H9 (cell line): ENCODE data around the gene KIF21B. TPM values are rescaled to one million over a fixed set of nuclear protein-coding genes. Genes with fewer than 3 reads are reported as not detected.

ENCODE experiments used
- DNase-seq: peaks from one replicate; pipeline ENCODE4 v3.0.0-alpha.2; 2017
- H2AFZ ChIP-seq: one replicate; pipeline ENCODE4 v1.6.1; 2013; ENCODE audit warnings: mild to moderate bottlenecking, low read length, control low read depth, moderate library complexity
- H2AK5ac ChIP-seq: 2 replicates; pipeline ENCODE4 v1.6.1; 2013; ENCODE audit warnings: low read length, control low read depth, mixed read lengths; ENCODE audit not compliant: insufficient read length
- H2BK120ac ChIP-seq: one replicate; pipeline ENCODE4 v1.6.1; 2013; ENCODE audit warnings: low read depth, mild to moderate bottlenecking, low read length, control low read depth, inconsistent platforms; ENCODE audit not compliant: poor library complexity, severe bottlenecking
- H2BK12ac ChIP-seq: 2 replicates; pipeline ENCODE4 v1.6.1; 2013; ENCODE audit warnings: low read length, control low read depth, mixed read lengths, low read depth; ENCODE audit not compliant: insufficient read length
- H2BK15ac ChIP-seq: 2 replicates; pipeline ENCODE4 v1.6.1; 2013; ENCODE audit warnings: low read depth, low read length, control low read depth
- H2BK20ac ChIP-seq: one replicate; pipeline ENCODE4 v1.6.1; 2013; ENCODE audit warnings: low read depth, mild to moderate bottlenecking, low read length, control low read depth, inconsistent platforms; ENCODE audit not compliant: poor library complexity, severe bottlenecking
- H2BK5ac ChIP-seq: 2 replicates; pipeline ENCODE4 v1.6.1; 2013; ENCODE audit warnings: low read length, control low read depth, mixed read lengths; ENCODE audit not compliant: insufficient read length
- H3K14ac ChIP-seq: 2 replicates; pipeline ENCODE4 v1.6.1; 2013; ENCODE audit warnings: low read length, control low read depth; ENCODE audit not compliant: insufficient read depth
- H3K18ac ChIP-seq: 2 replicates; pipeline ENCODE4 v1.6.1; 2013; ENCODE audit warnings: low read depth, mild to moderate bottlenecking, mixed read lengths, low read length, control low read depth; ENCODE audit not compliant: insufficient read length
- H3K23ac ChIP-seq: 2 replicates; pipeline ENCODE4 v1.6.1; 2013; ENCODE audit warnings: low read length, control low read depth, mixed read lengths, low read depth; ENCODE audit not compliant: insufficient read length
- H3K23me2 ChIP-seq: 2 replicates; pipeline ENCODE4 v1.6.1; 2013; ENCODE audit warnings: low read depth, mild to moderate bottlenecking, mixed read lengths, low read length, control low read depth; ENCODE audit not compliant: insufficient read length, poor library complexity, severe bottlenecking
- H3K27ac ChIP-seq: 2 replicates; pipeline ENCODE4 v1.5.1; 2013; ENCODE audit warnings: low read length, control low read depth, mixed read lengths, low read depth; ENCODE audit not compliant: insufficient read length
- H3K27me3 ChIP-seq: 2 replicates; pipeline ENCODE4 v1.6.1; 2013; ENCODE audit warnings: low read length, control low read depth, inconsistent platforms; ENCODE audit not compliant: insufficient read depth
- H3K4ac ChIP-seq: 2 replicates; pipeline ENCODE4 v1.6.1; 2013; ENCODE audit warnings: low read depth, mild to moderate bottlenecking, control low read depth, inconsistent platforms, low read length, moderate library complexity
- H3K4me1 ChIP-seq: 2 replicates; pipeline ENCODE4 v1.6.1; 2013; ENCODE audit warnings: low read length, control low read depth, inconsistent platforms; ENCODE audit not compliant: insufficient read depth
- H3K4me2 ChIP-seq: 2 replicates; pipeline ENCODE4 v1.6.1; 2013; ENCODE audit warnings: low read length, control low read depth, mixed read lengths; ENCODE audit not compliant: insufficient read length, insufficient read depth
- H3K56ac ChIP-seq: 2 replicates; pipeline ENCODE4 v1.6.1; 2013; ENCODE audit warnings: low read depth, mild to moderate bottlenecking, mixed read lengths, low read length, control low read depth; ENCODE audit not compliant: insufficient read length
- H3K79me1 ChIP-seq: 2 replicates; pipeline ENCODE4 v1.6.1; 2013; ENCODE audit warnings: low read depth, mild to moderate bottlenecking, moderate library complexity, low read length, control low read depth, inconsistent platforms; ENCODE audit not compliant: insufficient read depth, poor library complexity, severe bottlenecking
- H3K79me2 ChIP-seq: 2 replicates; pipeline ENCODE4 v1.6.1; 2013; ENCODE audit warnings: low read length, control low read depth, inconsistent platforms; ENCODE audit not compliant: insufficient read depth
- H3K9ac ChIP-seq: 2 replicates; pipeline ENCODE4 v1.6.1; 2013; ENCODE audit warnings: low read length, control low read depth, mixed read lengths; ENCODE audit not compliant: insufficient read length; ENCODE audit errors: extremely low read depth
- H3K9me3 ChIP-seq: one replicate; pipeline ENCODE4 v1.6.1; 2013; ENCODE audit warnings: low read depth, low read length, inconsistent platforms; ENCODE audit not compliant: control insufficient read depth
- H3T11ph ChIP-seq: one replicate; pipeline ENCODE4 v1.6.1; 2013; ENCODE audit warnings: mild to moderate bottlenecking, low read length, control low read depth, inconsistent platforms
- H4K20me1 ChIP-seq: one replicate; pipeline ENCODE4 v1.6.1; 2013; ENCODE audit not compliant: control insufficient read depth, insufficient read length, insufficient read depth
- H4K5ac ChIP-seq: 2 replicates; pipeline ENCODE4 v1.6.1; 2013; ENCODE audit warnings: low read depth, mild to moderate bottlenecking, mixed read lengths, low read length, control low read depth; ENCODE audit not compliant: insufficient read length
- H4K8ac ChIP-seq: replicated peaks from 2 replicates; pipeline ENCODE4 v1.6.1; 2013; ENCODE audit warnings: low read length, control low read depth, mixed read lengths, low read depth; ENCODE audit not compliant: insufficient read length
- H4K91ac ChIP-seq: 2 replicates; pipeline ENCODE4 v1.6.1; 2013; ENCODE audit warnings: low read depth, mild to moderate bottlenecking, moderate library complexity, mixed read lengths, low read length, control low read depth; ENCODE audit not compliant: insufficient read length
- H3K27ac Mint-ChIP-seq, 3 experiments: 2 replicates in 2 of 3; 3 replicates in 1 of 3; pipeline ENCODE4 v1.8.0; 2020 to 2021; ENCODE audit warnings: mixed read lengths in 3 of 3, mild to moderate bottlenecking in 1 of 3, moderate library complexity in 1 of 3
- H3K27me3 Mint-ChIP-seq: 2 replicates; pipeline ENCODE4 v1.8.0; 2021; ENCODE audit warnings: low read depth, mild to moderate bottlenecking, moderate library complexity, mixed read lengths
- H3K36me3 Mint-ChIP-seq, 3 experiments: 2 replicates in 2 of 3; 3 replicates in 1 of 3; pipeline ENCODE4 v1.8.0; 2020 to 2021; ENCODE audit warnings: low read depth in 3 of 3, mixed read lengths in 3 of 3; ENCODE audit not compliant: insufficient read depth in 1 of 3
- H3K4me1 Mint-ChIP-seq, 2 experiments: 2 replicates each; pipeline ENCODE4 v1.8.0; 2020; ENCODE audit warnings: mixed read lengths in 2 of 2
- H3K4me3 Mint-ChIP-seq, 2 experiments: 2 replicates in 1 of 2; 3 replicates in 1 of 2; pipeline ENCODE4 v1.8.0; 2020 to 2021; ENCODE audit warnings: mild to moderate bottlenecking in 2 of 2, mixed read lengths in 2 of 2, moderate library complexity in 1 of 2
- H3K9me3 Mint-ChIP-seq, 2 experiments: 2 replicates in 1 of 2; 3 replicates in 1 of 2; pipeline ENCODE4 v1.8.0; 2020; ENCODE audit warnings: mild to moderate bottlenecking in 2 of 2, mixed read lengths in 2 of 2, moderate library complexity in 1 of 2
- CTCF ChIP-seq: fragments of 200-600 bp; sonication (generic); conservative IDR thresholded peaks from 3 replicates; pipeline ENCODE4 v1.8.0; 2021; ENCODE audit warnings: antibody characterized with exemption, mild to moderate bottlenecking
- WGBS: extraction: QIAGEN DNeasy Blood & Tissue Kit; methylation state at CpG from one replicate; pipeline ENCODE4 v1.1.7; 2013; ENCODE audit warnings: missing lambda C conversion rate, low lambda C conversion rate, mixed read lengths; ENCODE audit not compliant: insufficient read length; ENCODE audit errors: extremely low coverage; 5-methylcytosine and 5-hydroxymethylcytosine counted together
- total RNA-seq: library from RNA; stranded (reverse); gene quantifications from 2 replicates; pipeline ENCODE4 v1.2.1, GENCODE V29; 2021

KIF21B gene
- total RNA-seq, 1 experiment from 2014 or later, result 7.5 TPM

GRCh38 chr1:201016211-201016651 lies 7.3 kb downstream of the KIF21B start:
- H3K18ac ChIP-seq, result no peak overlapping the region
- Mint-ChIP-seq H3K27me3 (no peaks in the 10 kb centered on the region; the same call in 1 of the 2 replicates), H3K4me3 (no peak overlapping the region)

More at GRCh38 chr1:201016211-201016651, 7.3 kb downstream of the KIF21B start:
- no peaks in the 10 kb centered on the region for H3K23me2 ChIP-seq
- no peak for TF ChIP-seq CTCF
- peaks cover 7% of the 10 kb centered on the region; the same call in 1 of the 2 replicates for H3K4me1 ChIP-seq
- H3K27me3 ChIP-seq, result no peaks in the 10 kb centered on the region
- no peaks in the 10 kb centered on the region; a peak in 1 of 7 replicates for H3K36me3 Mint-ChIP-seq
- H4K5ac ChIP-seq, result no peak overlapping the region
- H3K9me3 Mint-ChIP-seq, result no peaks in the 10 kb centered on the region; a peak in 1 of 5 replicates
- H3K23ac ChIP-seq, result no peak overlapping the region
- H2BK12ac ChIP-seq, result no peak overlapping the region
- no peak overlapping the region for H4K91ac ChIP-seq
- no peak overlapping the region for H4K8ac ChIP-seq
- no peak overlapping the region for H2AFZ ChIP-seq
- H3K9me3 ChIP-seq, result no peaks in the 10 kb centered on the region
- H3K4ac ChIP-seq, result no peak overlapping the region
- H3K4me1 Mint-ChIP-seq, result peaks cover 42 to 68% of the 10 kb centered on the region in 2 experiments
- H3K14ac ChIP-seq, result no peak overlapping the region; the same call in 1 of the 2 replicates
- no peaks in the 10 kb centered on the region for H4K20me1 ChIP-seq
- no peak overlapping the region for H2BK15ac ChIP-seq
- no peak overlapping the region for H3K27ac ChIP-seq
- no peak overlapping the region for H3K4me2 ChIP-seq
- no peak overlapping the region for H3T11ph ChIP-seq
- H3K9ac ChIP-seq, result no peak overlapping the region
- no peak overlapping the region for H2BK20ac ChIP-seq
- no peak for DNase-seq
- H2AK5ac ChIP-seq, result no peak overlapping the region
- H3K79me2 ChIP-seq, result peaks cover 1% of the 10 kb centered on the region; the same call in 1 of the 2 replicates
- WGBS, result no CpG with 5 or more reads among the region's 10 CpGs
- no peak overlapping the region for H2BK120ac ChIP-seq
- no peaks in the 10 kb centered on the region for H3K79me1 ChIP-seq
- no peak overlapping the region for H2BK5ac ChIP-seq
- no peak overlapping the region for H3K56ac ChIP-seq
- no peak overlapping the region for H3K27ac Mint-ChIP-seq
